GM12878 (cell line): ENCODE measurements around the gene SDF4. TPM values are rescaled to one million over a fixed set of nuclear protein-coding genes. Genes with fewer than 3 reads are reported as not detected.
A peak's percentile ranks its signal among the peaks of the same experiment; 100 is the strongest.

Experiments
- ATAC-seq: fragments of 200-7000 bp; cut with Tn5 transposase; 3 replicates; pipeline ENCODE4 v1.9.1; 2020; ENCODE audit warnings: mild to moderate bottlenecking, moderate library complexity
- BruUV-seq: library from RNA; stranded (reverse); fragments of 400-500 nt; replicated peaks from 2 replicates; lab custom pipeline; 2021; lab: Mats Ljungman, UMichigan
- CTCF ChIA-PET: fragments of 300-600 bp; sonication (Branson Sonifier 250); formaldehyde crosslinking; extraction: SDS; loops from one replicate; lab custom pipeline; 2021; ENCODE audit warnings: inconsistent platforms; lab: Yijun Ruan, JAX
- POLR2A ChIA-PET: fragments of 350-600 bp; formaldehyde crosslinking; extraction: SDS; loops from one replicate; lab custom pipeline; 2021; ENCODE audit warnings: inconsistent platforms; lab: Charles Lee
- RAD21 ChIA-PET: fragments of 300-600 bp; sonication (Branson Sonifier 250); formaldehyde crosslinking; loops from one replicate; lab custom pipeline; 2023; ENCODE audit warnings: antibody characterized with exemption; ENCODE audit not compliant: unreplicated experiment; lab: Charles Lee
- SMC1A ChIA-PET: fragments of 300-600 bp; sonication (Branson Sonifier 250); formaldehyde crosslinking; loops from one replicate; lab custom pipeline; 2023; ENCODE audit not compliant: unreplicated experiment, uncharacterized antibody; lab: Charles Lee
- DNase-seq: peaks from one replicate; pipeline ENCODE4 v3.0.0-alpha.2; 2011; ENCODE audit warnings: low read depth, low spot score
- FAIRE-seq: peaks from 3 replicates; lab custom pipeline; 2011; peaks lifted over from hg19 to GRCh38; lab: Jason Lieb, UNC
- H2AFZ ChIP-seq: 2 replicates; pipeline ENCODE4 v1.6.0; 2011; ENCODE audit warnings: low read depth, low read length, control low read depth; ENCODE audit not compliant: control insufficient read depth
- H3K27ac ChIP-seq: 2 replicates; pipeline ENCODE4 v1.5.1; 2011; ENCODE audit warnings: control low read depth; ENCODE audit not compliant: control insufficient read depth, insufficient read depth
- H3K27me3 ChIP-seq, 2 experiments: replicated peaks in 1 of 2; 2 replicates each; pipeline versions ENCODE4 v1.6.0 to v1.6.1; 2011; ENCODE audit warnings: low read length in 1 of 2; ENCODE audit not compliant: control insufficient read depth in 2 of 2, insufficient read depth in 2 of 2
- H3K36me3 ChIP-seq, 2 experiments: 2 replicates each; pipeline ENCODE4 v1.5.1; 2011; ENCODE audit warnings: low read length in 1 of 2; ENCODE audit not compliant: control insufficient read depth in 2 of 2, insufficient read depth in 2 of 2
- H3K4me1 ChIP-seq: 2 replicates; pipeline ENCODE4 v1.6.1; 2011; ENCODE audit warnings: mild to moderate bottlenecking, low read length, moderate library complexity, mixed read lengths; ENCODE audit not compliant: control insufficient read depth, insufficient read depth
- H3K4me2 ChIP-seq: 2 replicates; pipeline ENCODE4 v1.6.0; 2011; ENCODE audit warnings: control low read depth; ENCODE audit not compliant: control insufficient read depth, insufficient read depth
- H3K4me3 ChIP-seq: fragments of 200-600 bp; sonication (generic); 2 replicates; pipeline ENCODE4 v1.5.1; 2016
- H3K79me2 ChIP-seq: 2 replicates; pipeline ENCODE4 v1.6.0; 2011; ENCODE audit warnings: low read length; ENCODE audit not compliant: control insufficient read depth, insufficient read depth
- H3K9ac ChIP-seq: 2 replicates; pipeline ENCODE4 v1.8.0; 2011; ENCODE audit warnings: low read length, control low read depth, mixed read lengths; ENCODE audit not compliant: control insufficient read depth, insufficient read depth
- H3K9me3 ChIP-seq: replicated peaks from 3 replicates; pipeline ENCODE4 v1.5.1; 2011; ENCODE audit warnings: mild to moderate bottlenecking, low read length; ENCODE audit not compliant: control insufficient read depth, insufficient read depth
- H4K20me1 ChIP-seq: 2 replicates; pipeline ENCODE4 v1.6.0; 2011; ENCODE audit not compliant: control insufficient read depth, insufficient read depth
- BHLHE40 ChIP-seq, 2 experiments: fragments of 450-650 bp in 1 of 2; IDR thresholded peaks; 2 replicates each; pipeline ENCODE4 v1.6.1; 2011 to 2017; ENCODE audit warnings: low read depth in 2 of 2, borderline replicate concordance in 1 of 2, improper control_type of control experiment in 1 of 2, low read length in 1 of 2, mild to moderate bottlenecking in 1 of 2
- HDAC2 ChIP-seq: fragments of 200-600 bp; sonication (generic); IDR thresholded peaks from 2 replicates; pipeline ENCODE4 v1.6.1; 2017
- IKZF2 ChIP-seq, 2 experiments: fragments of 450-650 bp; IDR thresholded peaks; 2 replicates each; pipeline ENCODE4 v1.6.1; 2017; ENCODE audit warnings: mild to moderate bottlenecking in 2 of 2, moderate library complexity in 2 of 2
- LARP7 ChIP-seq: fragments of 450-650 bp; IDR thresholded peaks from 2 replicates; pipeline ENCODE4 v1.6.1; 2017; ENCODE audit warnings: mild to moderate bottlenecking
- MYC ChIP-seq: IDR thresholded peaks from 2 replicates; pipeline ENCODE4 v1.6.1; 2011; ENCODE audit warnings: mild to moderate bottlenecking, low read length, moderate library complexity, inconsistent platforms; ENCODE audit not compliant: insufficient read depth, insufficient replicate concordance, insufficient read length, severe bottlenecking
- NKRF ChIP-seq: fragments of 450-650 bp; conservative IDR thresholded peaks from 2 replicates; pipeline ENCODE4 v1.6.1; 2017; ENCODE audit warnings: mild to moderate bottlenecking, moderate library complexity
- POLR2A ChIP-seq: IDR thresholded peaks from 2 replicates; pipeline ENCODE4 v1.6.1; 2011; ENCODE audit warnings: low read depth, mild to moderate bottlenecking, low read length
- RCOR1 ChIP-seq: conservative IDR thresholded peaks from 2 replicates; pipeline ENCODE4 v1.6.1; 2012; ENCODE audit warnings: low read depth, low read length, improper control_type of control experiment
- USF1 ChIP-seq: IDR thresholded peaks from 2 replicates; pipeline ENCODE4 v1.6.1; 2011; ENCODE audit warnings: borderline replicate concordance, low read depth, mild to moderate bottlenecking, moderate library complexity, mixed read lengths, low read length; ENCODE audit not compliant: insufficient read depth; ENCODE audit errors: extremely low read length
- WGBS: methylation state at CpG from one replicate; pipeline ENCODE4 v1.1.6; 2016; ENCODE audit warnings: low lambda C conversion rate; ENCODE audit not compliant: insufficient replicate concordance, insufficient coverage; ENCODE audit errors: missing lambda C conversion rate; 5-methylcytosine and 5-hydroxymethylcytosine counted together
- in situ Hi-C: fragments of 300-500 bp; cut with MboI; formaldehyde crosslinking; loops from 9 replicates; pipeline ENCODE4 v1.14.3; 2018; ENCODE audit warnings: mixed read lengths
- intact Hi-C: fragments of 100-400 bp; cut with micrococcal nuclease; formaldehyde crosslinking; loops from one replicate; pipeline ENCODE4 v1.14.2; 2022; ENCODE audit not compliant: unreplicated experiment
- polyA plus RNA-seq, 11 experiments: library from polyadenylated mRNA; depleted of rRNA in 4 of 11; unstranded in 6 of 11; stranded (reverse) in 5 of 11; fragments of >200 nt; fragmentation: Nextera tagmentation in 4 of 11; fragmentation: Illumina TruSeq in 1 of 11; extraction: Ambion mirVana in 4 of 11; extraction: Trizol in 1 of 11; gene quantifications; 1 replicate in 1 of 11; 2 replicates in 10 of 11; pipeline versions ENCODE4 v1.2.1 to v1.2.3, GENCODE V29; 2011 to 2016; ENCODE audit warnings: inconsistent platforms in 2 of 11, missing spikeins in 2 of 11, low read depth in 1 of 11
- total RNA-seq, 4 experiments: library from RNA; depleted of rRNA in 3 of 4; stranded (reverse); fragments of >200 nt in 3 of 4; fragmentation: Illumina TruSeq in 1 of 4; extraction: Trizol in 1 of 4; gene quantifications; 2 replicates each; pipeline versions ENCODE4 v1.2.1 to v1.2.3, GENCODE V29; 2013 to 2021

Gene SDF4
- total and polyA plus RNA-seq, 10 of the 15 experiments (the other 5 are each of a cell fraction or from before 2014, with no cell fraction given) = 0.44 to 97.2 (median 40.2) TPM

- DNase-seq = no peak
- FAIRE-seq = no peak
- Histone ChIP-seq H3K4me1 (peaks cover 4% of the 10 kb centered on the region), H4K20me1 (no peaks in the 10 kb centered on the region), H3K9me3 (no peaks in the 10 kb centered on the region; the same call in 2 of the 3 replicates), H3K27me3 (no peaks in the 10 kb centered on the region), H3K4me2 (peak within 1 kb of the TSS; percentile 81), H3K27ac (peak within 1 kb of the TSS; percentile 93), H3K79me2 (peaks cover 50% of the 10 kb centered on the region), H3K36me3 (peaks cover 4 to 13% of the 10 kb centered on the region in 2 experiments; a peak in 3 of 4 replicates), H2AFZ (peak within 1 kb of the TSS; percentile 75), H3K4me3 (peak within 1 kb of the TSS; percentile 91), H3K9ac (peak within 1 kb of the TSS; percentile 97)
- ChIA-PET CTCF (interaction anchor here (1.8 kb wide), 1 partner anchor 18 kb away, joined by 10 read pairs; no protein-coding TSS in a partner anchor), POLR2A (interaction anchor here (1.3 to 1.9 kb wide), 2 partner anchors 23 to 61 kb away, joined by 3 to 8 read pairs; no protein-coding TSS in a partner anchor), SMC1A (no interaction called here), RAD21 (no interaction called here)
- no peak for ATAC-seq
- 0 out of 2 replicates have a peak, but pooled peaks have one; percentile 36 for TF ChIP-seq POLR2A
- TF ChIP-seq USF1 = peak; percentile 48
- TF ChIP-seq MYC = peak; percentile 64
- peak; percentile 5; the same call in 1 of the 2 replicates for TF ChIP-seq RCOR1
- no peak for TF ChIP-seq HDAC2
- peak; percentile 50; the same call in 1 of the 2 replicates for TF ChIP-seq LARP7
- TF ChIP-seq BHLHE40 (IDR thresholded peaks at IDR 0.05; ENCODE audit: borderline replicate concordance in 1 of 2, low read depth in 2 of 2, low read length in 1 of 2) = peak in 1 of 2 experiments; percentile 64; a peak in 2 of 4 replicates
- TF ChIP-seq IKZF2 (IDR thresholded peaks at IDR 0.05) = no peak
- peak; percentile 34; the same call in 1 of the 2 replicates for TF ChIP-seq NKRF
- intact Hi-C loops = loop anchor here (5.0 kb wide), 1 partner anchor 110 kb away; no protein-coding TSS in a partner anchor
- BruUV-seq = no TSS peak
- WGBS = 23% methylated on average over 74 of the region's 100 CpGs
- in situ Hi-C loops = no loop called here
Measured at GRCh38 chr1:1232208-1232795, 501 bp upstream of the SDF4 start, which contains the start of gene B3GALT6. TSS of gene B3GALT6 (plus strand) at chr1:1232237. CDS start at chr1:1232279, 42 bp downstream.
